ENCODE measurements around the gene ASPHD1.
"Not testable (repeated sequence)": the region's sequence is repeated elsewhere in the genome, so short reads cannot be mapped to it uniquely, and the experiment has no call there.

Gene ASPHD1, protein sequence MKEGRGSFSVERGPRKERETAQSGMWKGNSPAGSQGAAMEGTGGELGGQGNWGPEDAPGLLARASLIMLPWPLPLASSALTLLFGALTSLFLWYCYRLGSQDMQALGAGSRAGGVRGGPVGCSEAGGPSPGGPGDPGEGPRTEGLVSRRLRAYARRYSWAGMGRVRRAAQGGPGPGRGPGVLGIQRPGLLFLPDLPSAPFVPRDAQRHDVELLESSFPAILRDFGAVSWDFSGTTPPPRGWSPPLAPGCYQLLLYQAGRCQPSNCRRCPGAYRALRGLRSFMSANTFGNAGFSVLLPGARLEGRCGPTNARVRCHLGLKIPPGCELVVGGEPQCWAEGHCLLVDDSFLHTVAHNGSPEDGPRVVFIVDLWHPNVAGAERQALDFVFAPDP

DNA sequence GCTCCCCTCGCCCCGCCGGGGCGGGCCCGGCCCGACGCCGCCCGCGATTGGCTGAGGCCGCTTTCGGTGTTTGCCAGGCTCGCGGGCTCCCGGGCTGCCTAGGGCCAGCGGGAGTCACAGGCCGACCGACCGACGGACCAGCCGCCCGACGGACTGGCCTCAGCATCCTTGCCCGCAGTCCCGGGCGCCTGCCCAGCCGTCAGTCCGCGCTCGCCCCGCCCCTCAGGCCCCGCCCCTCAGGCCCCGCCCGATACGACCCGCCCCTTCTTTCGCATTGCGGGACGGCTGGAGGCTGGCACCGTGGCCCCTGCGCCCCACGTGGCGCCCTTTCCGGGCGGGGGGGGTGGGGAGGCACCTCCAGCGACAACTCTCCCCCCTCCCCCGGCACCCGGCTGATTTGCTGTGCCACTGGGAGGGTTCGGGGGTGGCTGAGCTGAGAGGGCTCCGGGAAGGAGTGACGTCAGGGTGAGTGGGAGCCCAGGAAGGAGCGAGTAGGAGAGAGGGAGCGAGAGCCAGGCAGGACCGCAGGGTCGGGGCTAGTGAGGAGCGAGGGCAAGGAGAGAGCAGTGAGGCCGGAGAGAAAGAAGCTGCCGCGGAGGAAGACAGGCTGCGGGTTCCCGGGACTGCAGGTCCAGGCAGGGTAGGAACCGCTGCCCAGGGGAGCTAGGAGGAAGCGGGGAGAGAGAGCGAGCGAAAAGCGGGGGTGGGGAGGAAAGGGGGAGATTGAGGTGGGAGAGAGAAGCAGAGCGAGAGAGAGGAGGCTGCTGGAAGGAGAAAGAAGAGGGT is at the start of gene ASPHD1:
Gene ASPHD1 (plus strand): TSS at position 387 of the 786 bp plus-strand sequence. CDS start 484 bp downstream, outside the sequence.
- peak; percentile 59 for DNase-seq

DNA sequence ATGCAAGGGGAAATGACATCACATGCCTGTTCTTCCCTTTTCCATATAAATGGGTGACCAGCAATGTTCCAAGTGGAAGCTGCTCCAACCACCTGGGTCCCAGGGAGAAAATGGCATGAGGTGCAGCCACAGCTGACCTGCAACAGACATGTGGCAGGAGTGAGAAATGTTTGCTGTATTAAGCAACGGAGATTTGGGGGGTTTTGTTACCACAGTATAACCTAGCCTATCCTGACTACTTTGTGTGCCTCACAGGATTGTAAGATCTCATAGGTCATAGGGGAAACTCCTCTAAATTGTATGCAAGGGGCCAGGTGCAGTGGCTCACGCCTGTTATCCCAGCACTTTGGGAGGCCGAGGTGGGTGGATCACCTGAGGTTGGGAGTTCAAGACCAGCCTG is 49.3 kb upstream of the ASPHD1 start:
- no peak for DNase-seq

DNA sequence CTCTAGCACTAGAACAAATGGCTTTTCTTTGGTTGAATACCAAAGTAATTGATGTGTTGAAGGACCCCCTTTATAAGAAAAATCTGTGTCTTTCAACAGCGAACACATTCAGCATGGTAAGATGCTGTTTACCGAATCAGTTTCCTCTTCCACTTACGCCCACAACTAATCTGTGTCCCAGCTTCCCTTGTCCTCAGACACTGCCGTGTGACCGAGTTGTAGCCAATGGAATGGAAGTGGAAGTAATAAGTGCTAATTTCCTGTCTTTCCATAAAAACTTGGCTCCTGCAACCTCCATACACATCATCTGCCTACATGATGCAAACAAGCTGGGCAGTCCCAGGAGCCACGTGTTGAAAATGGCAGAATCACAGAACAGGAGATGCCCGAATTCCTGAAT is 47.6 kb upstream of the ASPHD1 start:
- DNase-seq, result no peak

DNA sequence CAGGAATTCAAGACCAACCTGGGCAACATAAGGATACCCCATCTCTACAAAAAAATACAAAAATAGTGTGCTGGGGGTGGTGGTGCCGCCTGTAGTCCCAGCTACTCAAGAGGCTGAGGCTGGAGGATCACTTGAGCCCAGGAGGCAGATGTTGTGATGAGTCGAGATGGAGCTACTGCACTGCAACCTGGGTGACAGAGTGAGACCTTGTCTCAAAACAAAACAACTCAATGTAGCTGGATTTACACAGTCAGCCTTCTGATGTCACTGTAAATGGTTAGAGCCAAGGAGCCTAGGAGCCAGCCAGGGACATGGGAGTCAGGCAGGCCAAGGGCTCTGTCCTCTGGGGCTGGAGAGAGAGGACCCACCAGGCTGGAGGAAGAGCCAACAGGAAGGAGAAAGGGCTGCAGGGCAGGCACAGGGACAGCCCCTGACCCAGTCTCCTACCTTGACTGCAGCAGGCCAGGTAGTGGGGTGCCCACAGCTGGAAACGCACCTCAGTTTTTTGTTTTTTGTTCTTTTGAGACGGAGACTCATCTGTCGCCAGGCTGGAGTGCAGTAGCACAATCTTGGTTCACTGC is 45.7 kb upstream of the ASPHD1 start:
- no peak for DNase-seq

DNA sequence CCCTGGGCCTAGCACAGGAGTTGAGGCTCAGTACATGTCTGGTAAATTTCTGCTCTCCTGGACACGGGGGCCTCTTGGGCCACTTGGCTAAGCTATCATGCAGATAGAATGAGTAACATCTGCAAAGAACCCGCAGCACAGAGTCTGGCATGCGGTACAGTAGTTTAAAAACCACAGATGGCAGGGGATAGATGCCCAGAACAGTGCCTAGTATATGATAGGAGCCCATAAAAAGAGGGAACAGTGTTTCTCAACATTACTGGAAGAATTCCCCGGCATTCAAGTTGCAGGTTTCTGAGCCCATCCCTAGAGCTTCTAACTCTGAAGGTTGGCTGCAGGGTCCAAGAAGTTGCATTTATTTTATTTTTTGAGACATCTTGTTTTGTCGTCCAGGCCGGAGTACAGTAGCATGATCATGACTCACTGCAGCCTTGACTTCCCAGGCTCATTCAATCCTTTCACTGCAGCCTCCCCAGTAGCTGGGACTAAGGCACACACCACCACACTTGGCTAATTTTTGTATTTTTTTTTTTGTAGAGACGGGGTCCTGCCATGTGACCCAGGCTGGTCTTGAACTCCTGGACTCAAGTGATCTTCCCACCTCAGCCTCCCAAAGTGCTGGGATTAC is 43.0 kb upstream of the ASPHD1 start:
- DNase-seq, result peak; percentile 10

DNA sequence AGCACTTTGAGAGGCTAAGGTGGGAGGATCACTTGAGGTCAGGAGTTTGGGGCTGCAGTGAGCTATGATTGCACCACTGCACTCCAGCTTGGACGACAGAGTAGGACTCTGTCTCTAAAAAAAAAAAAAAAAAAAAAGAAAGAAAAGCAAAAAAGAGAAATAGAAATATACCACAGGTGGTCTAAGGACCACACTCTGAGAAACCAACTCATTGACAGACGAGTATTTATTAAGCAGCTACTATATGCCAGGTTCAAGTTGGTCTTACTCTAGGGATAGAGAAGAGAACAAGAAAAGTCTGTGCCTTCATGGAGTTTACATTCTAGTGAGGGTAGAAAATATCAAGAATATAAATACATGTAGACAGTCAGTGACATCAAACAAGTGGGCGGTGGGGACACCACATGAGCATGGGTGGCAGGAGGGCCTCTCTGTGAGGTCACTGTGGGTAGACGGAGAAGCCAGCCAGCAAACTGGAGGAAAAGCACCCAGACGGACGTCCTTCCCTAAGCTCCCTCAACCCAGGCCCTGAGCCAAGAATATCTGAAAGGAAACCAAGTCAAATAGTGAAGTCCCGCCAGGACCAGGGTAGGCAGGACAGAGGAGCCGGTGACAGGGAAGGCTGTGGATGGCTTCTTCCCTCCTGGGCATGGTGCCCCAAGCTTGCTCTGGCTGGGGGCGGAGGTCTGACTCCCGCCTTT is 42.0 kb upstream of the ASPHD1 start:
- no peak for DNase-seq

DNA sequence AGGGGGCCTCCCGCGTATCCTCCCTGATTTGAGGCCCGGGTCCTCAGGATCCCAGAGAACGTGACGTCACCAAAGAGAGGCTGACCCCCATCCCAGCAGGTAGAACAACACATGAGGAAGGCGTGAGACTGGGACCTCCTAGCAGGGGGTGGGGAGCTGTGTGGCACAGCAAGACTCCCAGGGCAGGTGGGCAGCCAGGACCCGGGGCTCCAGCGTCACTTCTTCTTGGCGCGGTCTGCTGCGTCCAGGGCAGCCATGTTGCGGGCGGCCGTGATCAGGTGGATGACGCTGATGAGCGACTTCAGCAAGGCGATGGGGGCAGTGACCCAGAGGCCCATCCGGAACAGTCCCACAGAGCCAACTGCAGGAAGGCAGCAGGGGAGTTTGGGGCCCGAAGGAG is 41.3 kb upstream of the ASPHD1 start:
- no peak for DNase-seq

DNA sequence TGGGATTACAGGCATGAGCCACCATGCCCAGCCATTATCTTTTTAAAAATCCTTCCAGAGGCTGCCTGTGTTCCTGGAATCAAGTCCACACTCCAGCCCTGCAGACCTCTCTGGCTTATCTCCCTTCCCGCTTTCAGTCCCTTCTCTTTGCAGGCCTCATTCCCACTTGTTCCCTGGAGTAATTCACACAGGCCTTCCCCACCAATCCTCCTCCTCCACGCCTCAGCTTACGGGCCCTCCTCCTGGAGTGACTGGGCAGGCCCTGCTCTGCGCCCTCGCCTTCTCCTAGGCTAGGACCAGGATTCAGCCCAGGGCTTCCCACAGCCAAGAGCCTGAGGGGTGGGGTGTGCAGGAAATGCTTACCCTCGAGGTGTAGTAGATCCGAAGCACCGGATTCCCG is 40.1 kb upstream of the ASPHD1 start:
- DNase-seq, result no peak

DNA sequence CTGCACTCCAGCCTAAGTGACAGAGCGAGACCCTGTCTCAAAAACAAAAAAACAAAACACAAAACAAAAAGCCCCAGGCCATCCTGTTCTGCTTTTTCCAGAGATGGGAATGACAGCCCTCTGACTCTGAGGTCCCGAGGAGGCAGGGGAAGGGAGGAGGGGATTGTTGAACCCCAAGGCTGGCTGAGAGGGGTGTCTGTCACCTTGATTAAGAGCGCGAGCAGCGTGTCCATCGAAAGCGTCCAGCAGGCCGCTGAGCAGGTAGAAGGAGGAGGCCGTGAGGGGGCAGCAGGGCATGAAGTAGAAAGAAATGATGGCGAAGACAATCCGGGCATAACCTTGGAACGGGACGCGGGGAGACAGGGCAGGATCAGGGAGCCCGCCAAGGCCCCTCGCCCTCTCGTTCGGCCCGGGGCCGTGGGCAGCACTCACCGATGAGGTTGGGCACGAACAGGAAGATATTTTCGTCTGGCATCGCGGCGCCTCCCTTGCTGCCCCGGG is 37.9 kb upstream of the ASPHD1 start:
- no peak for DNase-seq

DNA sequence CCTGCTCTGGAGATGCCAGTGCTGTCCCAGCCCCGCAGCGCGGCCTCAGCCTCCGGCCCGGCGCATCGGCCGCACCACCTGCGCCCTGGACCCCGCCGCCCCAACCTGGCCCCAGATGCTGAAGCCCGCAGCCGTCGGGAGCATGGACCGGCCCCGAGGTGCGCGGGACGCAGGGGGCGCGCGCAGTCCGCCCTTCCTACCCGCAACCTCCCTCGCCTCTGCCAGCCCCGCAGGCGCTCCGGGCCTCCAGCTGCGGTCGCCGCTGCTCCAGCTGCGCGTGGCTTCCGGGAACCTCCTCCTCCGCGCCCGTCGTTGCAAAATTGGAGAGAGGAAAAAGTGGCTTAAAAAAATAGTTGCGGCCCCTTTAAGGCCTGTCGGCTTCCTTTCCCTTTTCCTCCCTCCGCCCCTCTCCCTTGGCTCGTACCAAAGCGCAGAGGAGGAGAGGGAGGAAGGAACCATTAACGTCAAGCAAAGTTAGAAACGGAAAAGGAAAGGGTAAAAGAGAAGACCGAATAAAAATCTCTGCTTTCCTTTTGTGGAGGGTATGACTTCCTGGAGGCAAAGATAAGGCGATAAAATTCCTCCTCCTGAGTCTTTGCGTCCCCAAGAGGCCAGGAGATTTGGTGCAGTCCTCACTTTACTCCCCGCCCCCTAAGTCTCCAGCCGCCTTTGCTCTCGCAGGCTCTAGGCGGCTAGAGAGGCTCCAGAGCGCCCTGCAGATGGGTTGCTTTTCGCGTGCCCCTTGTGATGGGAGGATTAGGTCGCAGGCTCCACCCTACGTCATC is 37.2 kb upstream of the ASPHD1 start, which contains the start of gene CDIPT:
Gene CDIPT (minus strand): TSS at position 343 of the 785 bp plus-strand sequence. CDS start 369 bp downstream, outside the sequence.
- DNase-seq, result peak; percentile 91

DNA sequence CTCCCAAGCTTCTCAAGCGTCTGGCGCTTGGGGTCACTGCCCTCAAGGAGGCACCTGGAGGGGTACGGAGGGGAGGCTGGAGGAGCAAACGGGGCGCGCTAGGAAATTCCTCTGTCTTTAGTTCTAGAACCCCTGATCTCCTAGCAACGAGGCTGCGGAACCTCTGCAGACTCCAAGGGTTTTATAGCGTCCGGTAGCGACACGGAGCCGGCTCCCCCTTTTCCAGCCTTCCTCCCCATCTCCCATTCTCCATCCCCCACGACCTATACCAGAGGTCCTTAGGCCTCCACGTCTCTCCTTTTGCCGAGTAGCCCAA is 36.7 kb upstream of the ASPHD1 start:
- no peak for DNase-seq

DNA sequence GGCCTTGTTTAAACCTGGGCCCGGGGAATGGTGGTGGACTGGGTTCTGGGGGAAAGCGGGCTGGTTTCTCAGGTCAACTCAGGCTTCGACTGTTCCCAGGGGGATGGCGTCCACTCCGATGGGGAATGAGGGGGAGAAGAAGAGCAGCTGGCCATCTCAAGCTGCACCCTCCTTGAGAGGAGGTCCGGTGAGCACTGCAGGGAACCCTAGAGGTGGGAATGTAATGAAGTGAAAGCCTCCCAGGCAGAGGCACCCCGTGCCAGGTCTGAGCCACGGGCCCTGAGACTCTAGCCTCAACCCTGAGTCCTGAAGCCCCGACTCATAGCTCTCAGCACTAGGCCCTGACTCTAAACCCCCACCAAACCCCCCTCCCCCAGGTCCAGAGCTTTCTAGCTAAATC is 36.1 kb upstream of the ASPHD1 start:
- DNase-seq, result no peak

DNA sequence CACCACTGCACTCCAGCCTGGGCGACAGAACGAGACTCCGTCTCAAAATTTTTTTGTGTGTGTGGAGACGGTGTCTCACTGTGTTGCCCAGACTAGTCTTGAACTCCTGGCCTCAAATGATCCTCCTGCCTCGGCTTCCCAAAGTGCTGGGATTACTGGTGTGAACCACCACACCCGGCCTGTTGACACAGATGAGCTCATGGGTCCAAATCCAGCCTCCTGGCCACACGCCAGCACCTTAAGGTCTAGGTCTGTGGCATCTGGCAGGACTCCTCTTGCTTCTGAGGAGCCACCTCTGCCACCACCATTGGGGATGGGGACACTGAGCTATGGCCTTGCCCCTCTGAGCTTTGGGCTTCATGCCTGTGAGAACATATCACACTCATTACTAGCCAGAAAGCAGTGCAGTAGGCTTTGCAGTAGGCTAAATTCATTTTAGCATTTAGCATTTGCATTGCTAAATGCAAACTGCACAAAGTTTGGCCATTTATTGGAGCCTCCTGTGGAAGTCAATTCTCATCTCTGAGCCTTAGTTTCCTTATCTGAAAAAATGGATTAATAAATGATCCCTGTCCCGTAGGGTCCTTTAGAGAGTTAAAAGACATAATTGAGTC is 31.8 kb upstream of the ASPHD1 start:
- no peak for DNase-seq

DNA sequence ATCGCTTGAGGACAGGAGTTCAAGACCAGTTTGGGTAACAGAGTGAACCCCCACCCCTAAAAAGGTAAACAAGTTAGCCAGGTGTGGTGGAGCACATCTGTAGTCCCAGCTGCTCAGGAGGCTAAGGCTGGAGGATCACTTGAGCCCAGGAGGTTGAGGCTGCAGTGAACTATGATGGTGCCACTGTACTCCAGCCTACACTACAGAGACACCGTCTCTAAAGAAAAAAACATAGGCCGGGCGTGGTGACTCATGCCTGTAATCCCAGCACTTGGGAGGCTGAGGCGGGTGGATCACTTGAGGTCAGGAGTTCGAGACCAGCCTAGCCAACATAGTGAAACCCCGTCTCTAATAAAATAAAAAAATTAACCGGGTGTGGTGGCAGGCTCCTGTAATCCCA is 31.2 kb upstream of the ASPHD1 start:
- DNase-seq, result not testable (repeated sequence)

DNA sequence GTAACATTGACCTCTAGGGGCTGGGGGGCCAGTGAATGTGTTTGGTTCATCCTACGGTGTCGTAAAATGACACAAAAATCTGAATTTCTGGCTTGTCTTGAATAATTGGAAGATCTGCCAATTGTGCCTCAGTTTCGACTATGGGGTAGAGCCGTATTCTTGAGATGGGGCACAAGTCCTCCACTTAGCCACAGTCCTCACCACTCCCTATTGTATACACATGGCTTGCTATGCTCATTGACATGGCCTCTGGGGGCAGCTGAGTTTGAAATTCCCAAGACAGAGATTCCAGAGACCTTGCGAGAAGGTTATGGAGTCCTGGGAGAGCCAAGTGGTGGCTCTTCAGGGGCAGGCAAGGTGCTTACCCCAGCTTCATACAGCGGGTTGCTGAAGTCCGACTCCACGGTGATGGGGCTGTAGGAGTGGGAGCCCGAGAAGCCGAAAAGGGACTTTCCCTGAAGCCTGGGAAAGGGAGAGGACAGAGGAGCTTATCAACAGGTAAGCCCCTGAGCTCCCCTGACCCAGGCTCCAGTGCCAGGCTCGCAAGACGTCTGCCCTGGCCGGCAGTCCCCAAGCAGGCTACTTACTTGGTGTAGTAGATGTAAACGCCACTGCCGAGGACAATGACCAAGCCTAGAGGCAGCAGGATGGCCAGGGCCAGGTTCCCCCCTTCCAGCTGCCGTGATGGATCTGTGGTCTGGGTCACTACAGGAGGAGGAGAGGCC is 28.3 kb upstream of the ASPHD1 start:
- DNase-seq, result no peak

DNA sequence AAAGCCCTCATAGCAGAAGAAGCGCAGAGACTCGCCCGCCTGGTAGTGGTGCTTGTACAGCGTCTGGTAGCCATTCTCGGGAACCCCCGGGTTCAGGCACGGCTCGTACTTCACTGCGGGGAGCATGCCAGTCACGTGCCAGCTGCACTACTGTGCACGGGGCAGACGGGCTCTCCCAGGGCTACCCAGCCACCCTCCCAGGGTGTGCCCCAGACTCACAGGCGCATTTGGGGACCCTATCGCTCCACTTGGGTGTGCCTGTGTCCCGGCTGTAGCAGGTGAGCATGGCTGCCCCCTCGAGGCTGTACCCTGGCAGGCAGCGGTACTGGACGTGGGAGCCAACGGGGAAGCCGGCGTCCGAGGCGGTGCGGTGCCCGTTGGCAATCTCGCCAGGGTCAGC is 27.0 kb upstream of the ASPHD1 start:
- DNase-seq, result no peak

DNA sequence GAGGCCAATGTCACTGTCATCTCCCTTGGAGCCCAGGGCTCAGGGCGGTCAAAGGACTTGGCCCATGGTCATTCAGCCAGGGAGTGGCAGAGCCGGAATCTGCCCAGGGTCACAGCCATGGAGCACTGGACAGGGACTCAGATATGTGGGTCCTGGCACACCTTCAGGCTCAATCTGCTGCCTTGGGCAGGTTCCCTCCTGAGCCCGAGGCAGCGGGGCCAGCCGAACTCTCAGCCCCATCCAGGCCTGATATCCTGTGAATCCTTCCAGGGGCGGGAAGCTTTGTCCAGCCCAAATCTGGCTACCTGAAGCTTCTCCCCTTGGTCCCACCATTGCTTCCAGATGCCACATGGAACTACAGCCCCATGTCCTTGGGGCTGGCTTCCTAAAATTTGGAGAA is 25.1 kb upstream of the ASPHD1 start:
- DNase-seq, result no peak

DNA sequence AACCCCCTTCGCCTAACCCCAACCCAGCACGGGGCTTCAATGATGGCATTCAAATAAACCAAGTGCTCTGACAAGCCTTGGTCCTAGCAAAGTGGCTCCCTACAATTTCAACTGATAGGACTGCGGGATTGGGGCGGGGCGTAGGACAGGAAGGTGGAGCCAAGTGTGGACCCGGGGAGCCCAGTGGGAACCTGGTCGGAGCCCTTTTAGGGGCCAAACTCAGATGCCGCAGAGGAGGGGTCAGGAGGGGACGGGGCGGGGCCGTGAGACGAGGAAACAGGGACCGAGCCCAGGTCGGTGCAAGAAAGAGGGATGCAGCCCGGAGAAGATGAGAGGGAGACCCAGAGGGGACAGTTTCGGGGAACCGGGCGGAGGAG is 24.1 kb upstream of the ASPHD1 start:
- no peak for DNase-seq

DNA sequence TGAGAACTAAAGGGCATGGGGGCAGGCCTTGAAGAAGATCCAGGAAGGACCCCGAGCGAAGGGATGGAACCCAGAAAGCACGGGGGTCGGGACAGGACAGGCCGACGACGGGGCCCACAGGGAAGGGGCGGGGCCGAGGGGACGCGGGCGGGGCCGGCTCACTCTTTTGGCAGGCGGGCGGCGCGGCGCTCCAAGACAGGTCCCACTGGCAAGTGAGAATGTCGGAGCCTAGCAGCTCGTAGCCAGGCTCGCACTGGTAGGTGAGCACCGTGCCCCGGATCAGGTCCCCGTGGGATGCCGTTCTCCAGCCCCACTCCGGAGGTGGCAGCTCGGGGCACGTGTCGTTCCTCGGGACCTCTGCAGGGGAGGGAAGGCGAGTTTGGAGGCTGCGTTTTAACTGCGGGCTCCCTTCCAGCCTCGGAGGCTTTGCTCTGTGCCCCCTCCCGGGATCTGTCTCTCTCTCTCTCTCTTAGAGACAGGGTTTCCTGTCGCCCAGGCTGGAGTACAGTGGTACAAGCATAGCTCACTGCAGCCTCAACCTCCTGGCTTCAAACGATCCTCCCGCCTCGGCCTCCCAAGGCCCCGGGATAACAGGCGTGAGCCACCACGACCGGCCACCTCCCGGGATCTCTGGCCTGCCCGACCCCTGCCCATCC is 23.6 kb upstream of the ASPHD1 start:
- no peak for DNase-seq

Data from NCI-H1694 (cell line).